Liver (tissue), 9 donors: ENCODE results near the gene PARP15. TPM values are rescaled to one million over a fixed set of nuclear protein-coding genes. Genes with fewer than 3 reads are reported as not detected.

Experiments
- DNase-seq: peaks from one replicate; pipeline ENCODE4 v3.0.0-alpha.2; 2017; ENCODE audit warnings: low spot score
- H3K27ac ChIP-seq, 2 donors: one replicate each; pipeline ENCODE4 v1.7.0; 2013; ENCODE audit warnings: inconsistent platforms in 2 of 2, low read length in 2 of 2, control low read depth in 1 of 2, low read depth in 1 of 2, mild to moderate bottlenecking in 1 of 2
- H3K27me3 ChIP-seq, 4 donors: one replicate each; pipeline versions ENCODE4 v1.6.1 to v1.7.0; 2013; ENCODE audit warnings: low read length in 3 of 4, inconsistent platforms in 1 of 4, mild to moderate bottlenecking in 1 of 4, moderate library complexity in 1 of 4; ENCODE audit not compliant: control insufficient read depth in 4 of 4, insufficient read depth in 4 of 4
- H3K36me3 ChIP-seq, 4 donors: one replicate each; pipeline versions ENCODE4 v1.6.1 to v1.7.0; 2013; ENCODE audit warnings: low read length in 3 of 4, mild to moderate bottlenecking in 3 of 4, low read depth in 1 of 4, moderate library complexity in 1 of 4; ENCODE audit not compliant: control insufficient read depth in 4 of 4, insufficient read depth in 3 of 4
- H3K4me1 ChIP-seq, 4 donors: one replicate each; pipeline versions ENCODE4 v1.6.1 to v1.7.0; 2013; ENCODE audit warnings: low read length in 3 of 4, mild to moderate bottlenecking in 3 of 4, moderate library complexity in 1 of 4; ENCODE audit not compliant: control insufficient read depth in 4 of 4, insufficient read depth in 4 of 4
- H3K4me3 ChIP-seq, 3 donors: one replicate each; pipeline versions ENCODE4 v1.6.1 to v1.7.0; 2013; ENCODE audit warnings: low read length in 3 of 3, control low read depth in 1 of 3, low read depth in 1 of 3, mild to moderate bottlenecking in 1 of 3
- H3K9ac ChIP-seq, 2 donors: one replicate each; pipeline ENCODE4 v1.7.0; 2013; ENCODE audit warnings: low read length in 2 of 2, mild to moderate bottlenecking in 2 of 2, moderate library complexity in 2 of 2, control low read depth in 1 of 2, low read depth in 1 of 2
- H3K9me3 ChIP-seq, 4 donors: one replicate each; pipeline versions ENCODE4 v1.6.1 to v1.7.0; 2013; ENCODE audit warnings: low read length in 3 of 4; ENCODE audit not compliant: control insufficient read depth in 4 of 4
- ATF3 ChIP-seq: IDR thresholded peaks from 2 replicates; pipeline ENCODE4 v1.6.1; 2016; ENCODE audit warnings: antibody characterized with exemption
- CTCF ChIP-seq: fragments of 150-350 bp; IDR thresholded peaks from 2 replicates; pipeline ENCODE4 v1.5.1; 2017; ENCODE audit warnings: improper control_type of control experiment, low read depth, low read length; ENCODE audit not compliant: missing input control
- EGR1 ChIP-seq, 2 donors: IDR thresholded peaks; 2 replicates each; pipeline ENCODE4 v1.6.1; 2016 to 2018; ENCODE audit warnings: antibody characterized with exemption in 2 of 2, low read depth in 2 of 2
- FOXA1 ChIP-seq: IDR thresholded peaks from 2 replicates; pipeline ENCODE4 v1.6.1; 2016; ENCODE audit warnings: antibody characterized with exemption
- FOXA2 ChIP-seq: IDR thresholded peaks from 2 replicates; pipeline ENCODE4 v1.6.1; 2016; ENCODE audit warnings: antibody characterized with exemption
- GABPA ChIP-seq, 2 donors: IDR thresholded peaks in 1 of 2; conservative IDR thresholded peaks in 1 of 2; 2 replicates each; pipeline ENCODE4 v1.6.1; 2016; ENCODE audit warnings: antibody characterized with exemption in 2 of 2, mild to moderate bottlenecking in 1 of 2, moderate library complexity in 1 of 2
- HNF4A ChIP-seq, 2 donors: conservative IDR thresholded peaks; 2 replicates each; pipeline ENCODE4 v1.6.1; 2016; ENCODE audit warnings: antibody characterized with exemption in 2 of 2, mild to moderate bottlenecking in 2 of 2
- HNF4G ChIP-seq: IDR thresholded peaks from 2 replicates; pipeline ENCODE4 v1.6.1; 2016; ENCODE audit warnings: antibody characterized with exemption
- JUND ChIP-seq, 2 donors: IDR thresholded peaks; 2 replicates each; pipeline ENCODE4 v1.6.1; 2016; ENCODE audit warnings: antibody characterized with exemption in 2 of 2
- MAX ChIP-seq: IDR thresholded peaks from 2 replicates; pipeline ENCODE4 v1.6.1; 2016; ENCODE audit warnings: antibody characterized with exemption
- NR2F2 ChIP-seq: IDR thresholded peaks from 2 replicates; pipeline ENCODE4 v1.6.1; 2016; ENCODE audit warnings: antibody characterized with exemption
- RAD21 ChIP-seq, 2 donors: IDR thresholded peaks; 2 replicates each; pipeline ENCODE4 v1.6.1; 2016; ENCODE audit warnings: antibody characterized with exemption in 2 of 2, mild to moderate bottlenecking in 2 of 2
- REST ChIP-seq: IDR thresholded peaks from 2 replicates; pipeline ENCODE4 v1.6.1; 2016; ENCODE audit warnings: antibody characterized with exemption, mild to moderate bottlenecking
- RXRA ChIP-seq, 2 donors: IDR thresholded peaks; 2 replicates each; pipeline ENCODE4 v1.6.1; 2017 to 2018; ENCODE audit warnings: antibody characterized with exemption in 2 of 2, mild to moderate bottlenecking in 1 of 2
- SP1 ChIP-seq: IDR thresholded peaks from 2 replicates; pipeline ENCODE4 v1.6.1; 2018; ENCODE audit warnings: antibody characterized with exemption, mild to moderate bottlenecking
- TAF1 ChIP-seq: conservative IDR thresholded peaks from 2 replicates; pipeline ENCODE4 v1.6.1; 2016; ENCODE audit warnings: antibody characterized with exemption, mild to moderate bottlenecking
- YY1 ChIP-seq: IDR thresholded peaks from 2 replicates; pipeline ENCODE4 v1.6.1; 2016; ENCODE audit warnings: antibody characterized with exemption, mild to moderate bottlenecking
- ZBTB33 ChIP-seq: IDR thresholded peaks from 2 replicates; pipeline ENCODE4 v1.6.1; 2016; ENCODE audit warnings: antibody characterized with exemption
- WGBS: extraction: QIAGEN DNeasy Blood & Tissue Kit; methylation state at CpG from one replicate; pipeline ENCODE4 v1.1.7; 2013; 5-methylcytosine and 5-hydroxymethylcytosine counted together
- polyA plus RNA-seq, 2 donors: library from polyadenylated mRNA; stranded (reverse) in 1 of 2; unstranded in 1 of 2; fragments of 200-250 nt in 1 of 2; fragments of >200 nt in 1 of 2; fragmentation: Nextera tagmentation in 1 of 2; extraction: Ambion mirVana in 1 of 2; gene quantifications; one replicate each; pipeline versions ENCODE4 v1.2.1 to v1.2.3, GENCODE V29; 2013 to 2015
- total RNA-seq, 2 donors: library from RNA; depleted of rRNA; stranded (reverse); fragments of >200 nt; gene quantifications; one replicate each; pipeline ENCODE4 v1.2.3, GENCODE V29; 2014
- donor health status: healthy.
- donor health status: healthy.
- donor health status: healthy.
- donor health status: healthy.
- donor health status: healthy.

Gene PARP15
- total and polyA plus RNA-seq, 4 donors = 0.28 to 3.3 (median 2.5) TPM

GRCh38 chr3:122626515-122627180 lies 49.2 kb downstream of the PARP15 start:
- TF ChIP-seq RAD21 (IDR thresholded peaks at IDR 0.05) = no peak
- no peak for TF ChIP-seq GABPA (IDR thresholded peaks at IDR 0.05 in 1 of 2, conservative IDR thresholded peaks at IDR 0.05 in 1 of 2)
- no peak for TF ChIP-seq NR2F2
- no peak for TF ChIP-seq HNF4G
- no peak for TF ChIP-seq TAF1
- no peak for TF ChIP-seq HNF4A (conservative IDR thresholded peaks at IDR 0.05)
- TF ChIP-seq CTCF = no peak
- TF ChIP-seq REST = no peak
- no peak for TF ChIP-seq MAX
- no peak for TF ChIP-seq EGR1 (IDR thresholded peaks at IDR 0.05; ENCODE audit: low read depth in 2 of 2)
- no peak for TF ChIP-seq RXRA (IDR thresholded peaks at IDR 0.05)
- no peak for TF ChIP-seq FOXA1
- TF ChIP-seq JUND (IDR thresholded peaks at IDR 0.05) = no peak
- no peak for TF ChIP-seq FOXA2
- no peak for TF ChIP-seq ZBTB33
- no peak for TF ChIP-seq ATF3
- TF ChIP-seq YY1 = no peak
- TF ChIP-seq SP1 = no peak
- WGBS = 82% methylated on average over 6 of the region's 6 CpGs
- H3K36me3 ChIP-seq = no peaks in the 10 kb centered on the region

More at GRCh38 chr3:122626515-122627180, 49.2 kb downstream of the PARP15 start:
- no peaks in the 10 kb centered on the region for H3K4me1 ChIP-seq
- H3K9ac ChIP-seq = no peak overlapping the region
- no peaks in the 10 kb centered on the region for H3K27me3 ChIP-seq
- no peak for DNase-seq
- no peaks in the 10 kb centered on the region for H3K9me3 ChIP-seq
- H3K4me3 ChIP-seq = no peak overlapping the region
- H3K27ac ChIP-seq = no peak overlapping the region
